GM19324 (cell line): ENCODE measurements around the gene KLHDC3.

Experiments
- ATAC-seq: cut with Tn5 transposase; IDR thresholded peaks from one replicate; pipeline ENCODE4 v1.9.1; 2021; ENCODE audit warnings: mild to moderate bottlenecking, moderate library complexity; ENCODE audit not compliant: unreplicated experiment, low FRiP score

KLHDC3 gene, protein sequence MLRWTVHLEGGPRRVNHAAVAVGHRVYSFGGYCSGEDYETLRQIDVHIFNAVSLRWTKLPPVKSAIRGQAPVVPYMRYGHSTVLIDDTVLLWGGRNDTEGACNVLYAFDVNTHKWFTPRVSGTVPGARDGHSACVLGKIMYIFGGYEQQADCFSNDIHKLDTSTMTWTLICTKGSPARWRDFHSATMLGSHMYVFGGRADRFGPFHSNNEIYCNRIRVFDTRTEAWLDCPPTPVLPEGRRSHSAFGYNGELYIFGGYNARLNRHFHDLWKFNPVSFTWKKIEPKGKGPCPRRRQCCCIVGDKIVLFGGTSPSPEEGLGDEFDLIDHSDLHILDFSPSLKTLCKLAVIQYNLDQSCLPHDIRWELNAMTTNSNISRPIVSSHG

DNA sequence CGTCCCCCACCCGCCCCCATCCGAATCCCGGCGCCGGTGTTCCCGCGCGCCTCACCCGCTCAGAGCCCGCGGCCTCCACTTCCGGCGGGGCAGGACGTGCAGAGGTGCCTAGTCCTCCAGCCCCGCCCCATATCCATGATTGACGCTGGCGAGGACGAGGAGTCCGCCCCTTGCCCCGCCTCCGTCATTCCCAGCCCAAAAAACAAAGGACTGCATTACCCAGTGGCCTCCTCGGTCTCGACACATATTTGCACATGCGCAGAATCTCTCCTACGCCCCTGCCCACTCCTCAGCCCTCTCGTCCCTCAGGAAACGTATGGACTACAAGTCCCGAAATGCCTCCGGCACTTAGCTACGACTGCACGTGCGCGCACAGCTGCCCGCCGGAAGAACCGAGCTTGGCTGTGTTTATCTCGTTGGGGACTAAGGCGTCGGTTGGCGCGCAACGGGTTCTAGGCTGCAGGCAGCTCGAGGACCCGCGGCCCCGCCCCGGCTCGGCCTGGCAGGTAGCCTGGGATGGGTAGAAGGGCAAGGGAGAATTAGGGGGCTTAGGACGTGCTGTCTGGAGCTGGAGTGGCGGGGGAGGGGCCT, at the start of gene KLHDC3, which contains the start of gene MEA1:
Gene KLHDC3, plus strand, starts transcription at position 407 of the 591 bp plus-strand sequence. CDS start 2,944 bp downstream, outside the sequence.
Gene MEA1, minus strand, starts transcription at position 104 of the 591 bp plus-strand sequence. CDS start 133 bp downstream, outside the sequence.
- ATAC-seq, result peak; percentile 96

GRCh38 chr6:42966571-42966970, 47.5 kb upstream of the KLHDC3 start:
- no peak for ATAC-seq

DNA sequence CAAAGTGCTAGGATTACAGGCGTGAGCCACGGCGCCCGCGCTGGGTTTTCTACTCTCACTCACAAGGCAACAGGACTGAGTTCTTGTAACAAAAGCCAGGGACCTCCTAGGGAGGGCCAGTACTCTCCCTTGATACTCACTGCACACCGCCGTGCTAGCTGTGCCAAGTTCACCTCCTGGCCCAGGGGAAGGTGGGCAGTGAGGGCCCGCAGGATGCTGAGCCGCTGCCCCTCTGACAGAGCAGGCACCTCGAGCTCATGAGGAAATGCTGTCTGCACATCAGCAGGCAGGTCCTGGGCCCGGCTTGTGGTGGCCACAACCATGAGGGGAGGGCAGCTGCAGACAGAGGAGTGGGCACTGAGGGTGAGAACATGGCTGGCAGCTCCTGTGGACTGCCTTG, 46.8 kb upstream of the KLHDC3 start:
- ATAC-seq, result no peak

GRCh38 chr6:42968126-42968701, 45.8 kb upstream of the KLHDC3 start:
- ATAC-seq, result no peak

- ATAC-seq, result no peak
Measured at GRCh38 chr6:42968783-42969182, 45.3 kb upstream of the KLHDC3 start.

DNA sequence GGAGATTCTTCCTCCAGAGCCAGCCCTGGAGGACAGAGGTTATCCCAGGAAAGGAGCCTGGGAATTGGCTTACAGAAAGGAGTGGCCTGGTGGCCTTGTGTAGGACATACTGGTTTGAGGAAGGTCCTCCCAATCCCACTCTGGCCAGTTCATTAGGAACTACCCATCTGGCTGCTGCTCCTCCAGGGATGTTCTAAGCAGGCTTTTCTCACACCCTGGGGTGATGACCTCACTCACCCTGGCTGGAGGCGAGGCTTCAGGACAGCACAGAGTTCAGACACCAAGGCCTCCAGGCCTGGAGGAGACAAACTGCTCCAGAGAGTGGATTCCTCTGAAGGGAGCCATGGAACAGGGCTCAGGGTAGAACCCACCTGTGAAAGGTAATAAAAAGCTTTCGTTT, 44.6 kb upstream of the KLHDC3 start:
- no peak for ATAC-seq

- no peak for ATAC-seq
Measured at GRCh38 chr6:42969934-42970333, 44.1 kb upstream of the KLHDC3 start.

DNA sequence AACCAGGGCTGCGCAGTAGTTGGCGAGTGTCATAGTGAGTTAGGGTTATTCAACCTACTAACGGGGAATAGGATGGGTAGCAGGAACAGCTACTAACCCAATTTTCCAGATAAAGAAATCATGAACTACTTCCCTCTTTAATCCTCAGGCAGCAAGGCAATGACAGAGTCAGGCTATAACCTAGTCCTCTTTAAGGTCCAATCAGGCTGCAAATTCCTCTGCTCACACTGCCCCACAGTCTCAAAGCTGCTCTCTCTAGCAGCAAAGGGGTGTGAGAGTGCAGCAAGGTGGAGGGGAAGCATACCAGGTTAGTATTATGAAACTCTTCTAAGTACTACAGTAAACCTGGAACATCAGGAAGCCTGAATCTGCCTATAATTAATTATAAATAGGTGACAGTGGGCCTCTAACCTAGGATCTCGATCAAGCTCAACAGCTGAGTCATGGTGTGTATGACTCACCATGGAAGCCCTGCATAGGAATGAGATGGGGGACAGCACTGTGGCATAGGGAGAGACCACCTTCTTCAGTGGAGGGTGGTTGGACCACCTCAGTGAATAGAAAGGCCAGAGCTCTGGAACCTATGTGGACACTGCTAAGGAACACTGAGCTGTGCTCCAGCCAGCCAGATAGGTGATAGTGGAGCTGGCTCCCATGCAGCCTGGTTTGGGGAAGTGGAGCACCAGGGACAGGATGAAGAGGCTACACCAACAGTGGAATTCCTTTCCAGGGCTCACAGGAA, 43.0 kb upstream of the KLHDC3 start:
- ATAC-seq, result no peak

DNA sequence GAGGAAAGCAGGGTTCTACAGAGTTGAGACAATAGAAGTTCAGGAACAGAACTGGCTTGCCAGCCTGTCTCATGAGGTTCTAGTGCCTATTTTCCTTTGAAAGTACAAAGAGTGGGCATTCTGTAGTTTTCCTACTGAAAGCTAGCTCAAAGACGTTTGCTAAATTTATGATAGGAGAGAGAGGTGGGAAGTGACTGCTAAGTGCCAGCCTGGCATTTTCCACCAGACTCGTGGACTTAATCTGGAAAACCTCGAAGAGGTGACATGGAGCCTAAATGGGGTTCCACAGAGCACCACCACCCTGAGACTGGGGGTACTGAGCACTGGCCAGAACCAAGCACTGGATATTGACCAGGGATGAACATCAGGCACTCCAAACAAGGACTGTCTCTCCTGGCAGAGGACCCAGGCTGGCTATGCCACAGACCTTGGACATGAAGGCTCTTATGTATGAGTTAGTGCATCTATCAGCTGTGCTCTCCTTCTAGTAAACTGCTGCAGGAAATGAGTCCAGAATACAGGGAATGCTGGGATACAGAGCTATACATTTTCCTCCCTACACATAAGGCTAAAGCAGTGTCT, 42.2 kb upstream of the KLHDC3 start:
- no peak for ATAC-seq

GRCh38 chr6:42973926-42974325, 40.1 kb upstream of the KLHDC3 start:
- ATAC-seq, result no peak

DNA sequence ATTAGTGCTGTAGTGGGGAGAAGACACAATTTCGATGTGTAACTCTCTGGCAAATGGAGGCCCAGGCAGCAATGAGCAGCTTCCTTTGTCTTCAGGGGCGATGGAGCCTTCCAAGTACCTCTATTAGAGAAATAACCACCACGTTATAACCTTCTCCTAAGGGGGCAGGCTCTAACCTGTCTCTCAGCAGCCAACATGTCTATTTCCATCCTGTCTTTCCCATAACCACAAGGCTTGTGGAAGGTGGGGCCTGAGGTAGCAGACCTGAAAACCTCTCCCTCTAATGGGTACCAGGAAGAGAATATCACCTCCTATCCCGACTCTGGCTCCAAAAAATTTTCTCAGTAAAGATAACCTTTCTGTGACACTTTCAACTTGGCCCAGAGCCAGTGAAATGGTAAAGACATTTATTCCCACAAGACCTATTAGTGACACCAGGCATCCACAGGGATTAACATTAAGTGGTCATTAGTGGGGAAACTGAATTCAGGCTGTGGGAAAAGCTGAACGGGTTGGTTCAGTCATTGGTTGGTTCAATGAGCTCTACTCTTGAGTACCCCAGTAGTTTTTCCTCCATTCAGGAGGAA, 39.0 kb upstream of the KLHDC3 start:
- no peak for ATAC-seq

- no peak for ATAC-seq
Measured at GRCh38 chr6:42978487-42978838, 35.6 kb upstream of the KLHDC3 start.

- peak; percentile 90 for ATAC-seq
Measured at GRCh38 chr6:42978839-42979522, 35.1 kb upstream of the KLHDC3 start, which contains the start of gene PEX6. Gene PEX6, minus strand, starts transcription at chr6:42979181. Its CDS starts 31 bp downstream, at chr6:42979150.

DNA sequence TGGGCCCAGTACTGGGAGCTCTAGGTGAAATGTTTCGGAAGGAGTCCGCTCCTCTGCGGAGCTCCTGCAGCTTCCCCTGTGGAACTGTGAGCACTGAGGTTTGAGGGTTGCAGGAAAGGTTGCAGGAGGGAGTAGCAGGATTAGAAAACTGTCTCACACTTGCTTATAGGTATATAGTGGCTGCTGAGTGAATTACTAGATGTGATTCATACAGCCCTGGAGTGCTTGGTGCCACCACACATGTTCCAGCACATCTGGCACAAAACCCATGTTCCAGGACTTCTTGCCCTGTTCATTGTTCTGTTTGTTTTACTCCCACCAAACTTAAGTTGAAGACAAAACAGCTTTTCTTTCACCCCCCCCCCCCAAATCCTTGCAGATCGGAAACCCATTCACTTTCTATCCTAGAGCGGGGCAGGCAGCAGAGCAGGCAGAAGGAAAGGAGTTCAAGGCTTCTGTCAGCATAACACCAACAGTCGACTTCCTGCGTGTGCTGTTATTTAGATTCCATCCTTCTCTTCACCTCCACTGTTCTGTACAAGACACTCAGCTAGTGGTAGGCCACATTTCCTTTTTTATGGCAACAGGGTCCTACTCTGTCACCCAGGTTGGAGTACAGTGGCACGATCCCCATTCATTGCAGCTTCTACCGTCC, 34.4 kb upstream of the KLHDC3 start:
- no peak for ATAC-seq

- no peak for ATAC-seq
Measured at GRCh38 chr6:42981836-42982235, 32.2 kb upstream of the KLHDC3 start.

- peak; percentile 96 for ATAC-seq
Measured at GRCh38 chr6:42984001-42984923, 29.8 kb upstream of the KLHDC3 start, which contains the start of gene PPP2R5D. Gene PPP2R5D, plus strand, starts transcription at chr6:42984570. Its CDS starts 108 bp downstream, at chr6:42984678.

GRCh38 chr6:42984924-42985475, 29.0 kb upstream of the KLHDC3 start:
- no peak for ATAC-seq
